ENCODE results near the gene ZAR1L. TPM values are rescaled to one million over a fixed set of nuclear protein-coding genes. Genes with fewer than 3 reads are reported as not detected.

The ZAR1L gene
- total RNA-seq, 1 donor from 2014 or later = not detected

DNA sequence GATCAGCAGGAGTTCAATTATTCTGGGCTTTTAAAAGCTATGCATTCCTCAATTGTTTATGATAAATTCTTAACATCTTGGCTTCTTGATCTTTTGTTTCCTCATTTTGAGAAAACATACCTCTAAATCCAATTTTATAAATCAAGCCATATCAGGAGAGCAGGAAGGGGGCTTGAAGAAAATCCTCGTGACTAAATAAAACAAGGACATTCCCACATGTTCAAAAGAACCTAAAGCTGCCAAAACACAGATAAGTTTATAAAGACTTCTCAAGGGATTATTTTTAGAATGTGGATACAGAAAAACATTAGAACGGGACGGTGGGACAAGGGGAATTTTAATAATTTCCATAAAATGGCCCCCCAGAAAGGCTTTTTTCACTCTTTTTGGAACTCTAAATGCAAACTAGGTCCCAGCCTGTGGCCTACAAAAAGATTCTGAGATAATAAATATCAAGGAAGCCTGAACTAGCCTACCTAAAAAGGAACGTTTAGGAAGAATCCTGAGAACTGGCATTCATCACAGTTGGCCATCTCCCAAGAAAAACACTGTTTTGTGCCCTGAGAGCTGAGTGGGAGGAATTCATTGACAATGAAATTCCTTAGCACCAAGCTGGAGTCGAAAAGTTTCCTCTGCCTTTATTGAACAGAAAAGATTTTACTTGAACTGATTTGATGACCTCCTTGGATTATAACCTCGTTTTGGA is 30.1 kb downstream of the ZAR1L start:
- no peaks in the 10 kb centered on the region for H3K27me3 Mint-ChIP-seq
- DNase-seq (ENCODE audit: low spot score, unreplicated experiment) = no peak
- H3K9me3 Mint-ChIP-seq (ENCODE audit: low read depth) = no peaks in the 10 kb centered on the region
- H3K4me3 Mint-ChIP-seq (ENCODE audit: low read depth) = no peak overlapping the region
- no peaks in the 10 kb centered on the region for H3K36me3 Mint-ChIP-seq (ENCODE audit: insufficient read depth)
- H3K4me1 Mint-ChIP-seq (ENCODE audit: low read depth) = no peaks in the 10 kb centered on the region
- TF ChIP-seq CTCF (IDR thresholded peaks at IDR 0.05; ENCODE audit: unreplicated experiment) = no peak
- no peak overlapping the region for H3K27ac Mint-ChIP-seq

GRCh38 chr13:32282096-32282711 is 33.0 kb downstream of the ZAR1L start:
- no peak for DNase-seq (ENCODE audit: low spot score, unreplicated experiment)
- H3K36me3 Mint-ChIP-seq (ENCODE audit: insufficient read depth) = no peaks in the 10 kb centered on the region
- TF ChIP-seq CTCF (IDR thresholded peaks at IDR 0.05; ENCODE audit: unreplicated experiment) = no peak
- H3K27ac Mint-ChIP-seq = no peak overlapping the region
- no peak overlapping the region for H3K4me3 Mint-ChIP-seq (ENCODE audit: low read depth)
- peaks cover 5% of the 10 kb centered on the region for H3K4me1 Mint-ChIP-seq (ENCODE audit: low read depth)
- H3K27me3 Mint-ChIP-seq = no peaks in the 10 kb centered on the region
- H3K9me3 Mint-ChIP-seq (ENCODE audit: low read depth) = no peaks in the 10 kb centered on the region

GRCh38 chr13:32281096-32281495 is 34.1 kb downstream of the ZAR1L start:
- TF ChIP-seq CTCF (IDR thresholded peaks at IDR 0.05; ENCODE audit: unreplicated experiment) = no peak
- H3K9me3 Mint-ChIP-seq (ENCODE audit: low read depth) = no peaks in the 10 kb centered on the region
- H3K27me3 Mint-ChIP-seq = no peaks in the 10 kb centered on the region
- H3K36me3 Mint-ChIP-seq (ENCODE audit: insufficient read depth) = no peaks in the 10 kb centered on the region
- no peak overlapping the region for H3K27ac Mint-ChIP-seq
- peaks cover 5% of the 10 kb centered on the region for H3K4me1 Mint-ChIP-seq (ENCODE audit: low read depth)
- DNase-seq (ENCODE audit: low spot score, unreplicated experiment) = no peak
- no peak overlapping the region for H3K4me3 Mint-ChIP-seq (ENCODE audit: low read depth)

DNA sequence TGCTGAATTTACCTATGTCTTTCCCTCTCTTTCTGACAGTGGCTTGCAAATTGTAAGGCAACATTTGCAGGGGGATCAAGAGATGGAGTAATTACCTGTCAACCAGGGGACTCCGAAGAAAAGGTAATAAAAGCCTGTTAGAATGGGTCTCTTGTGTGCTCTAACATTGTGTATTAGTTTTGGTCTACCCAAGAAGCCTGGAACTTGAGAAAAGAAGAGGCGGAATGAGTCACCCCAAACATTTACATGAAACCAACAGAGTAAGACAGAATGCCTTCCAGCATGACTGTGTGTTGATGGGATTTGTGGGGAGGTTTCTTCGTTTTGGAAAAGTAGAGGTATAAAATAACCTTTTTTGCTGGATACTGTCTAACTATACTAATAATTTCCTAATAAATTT is 36.7 kb downstream of the ZAR1L start:
- Mint-ChIP-seq H3K4me1 (ENCODE audit: low read depth) (peaks cover 5% of the 10 kb centered on the region), H3K36me3 (ENCODE audit: insufficient read depth) (no peaks in the 10 kb centered on the region), H3K9me3 (ENCODE audit: low read depth) (no peaks in the 10 kb centered on the region), H3K27ac (no peak overlapping the region), H3K4me3 (ENCODE audit: low read depth) (no peak overlapping the region), H3K27me3 (no peaks in the 10 kb centered on the region)
- no peak for TF ChIP-seq CTCF (IDR thresholded peaks at IDR 0.05; ENCODE audit: unreplicated experiment)
- no peak for DNase-seq (ENCODE audit: low spot score, unreplicated experiment)

GRCh38 chr13:32277839-32278238 is 37.3 kb downstream of the ZAR1L start:
- TF ChIP-seq CTCF (IDR thresholded peaks at IDR 0.05; ENCODE audit: unreplicated experiment) = no peak
- Mint-ChIP-seq H3K27me3 (no peaks in the 10 kb centered on the region), H3K36me3 (ENCODE audit: insufficient read depth) (no peaks in the 10 kb centered on the region), H3K4me1 (ENCODE audit: low read depth) (peaks cover 5% of the 10 kb centered on the region), H3K9me3 (ENCODE audit: low read depth) (no peaks in the 10 kb centered on the region), H3K4me3 (ENCODE audit: low read depth) (no peak overlapping the region), H3K27ac (peak overlapping the region; percentile 56)
- no peak for DNase-seq (ENCODE audit: low spot score, unreplicated experiment)
